OCI-LY3 (cell line): ENCODE results near the gene HIP1R.

Experiments used
- H2AFZ ChIP-seq: fragments of 200-600, 300-600 bp; shearing (Covaris generic); 2 replicates; pipeline ENCODE4 v1.6.0; 2014; ENCODE audit warnings: antibody characterized with exemption, low read depth, low read length
- H3K27ac ChIP-seq: fragments of 200-600, 300-600 bp; sonication (generic); 2 replicates; pipeline ENCODE4 v1.5.1; 2014; ENCODE audit warnings: mild to moderate bottlenecking, low read length, moderate library complexity, mixed read lengths
- H3K27me3 ChIP-seq: fragments of 200-600, 300-600 bp; sonication (generic); 2 replicates; pipeline ENCODE4 v1.6.1; 2014; ENCODE audit warnings: low read depth, low read length, mixed read lengths
- H3K36me3 ChIP-seq: fragments of 200-600, 300-600 bp; sonication (generic); replicated peaks from 2 replicates; pipeline ENCODE3; 2014; ENCODE audit warnings: low read depth, low read length, mixed read lengths
- H3K4me1 ChIP-seq: fragments of 300-600, 200-600 bp; sonication (generic); 2 replicates; pipeline ENCODE4 v1.6.1; 2014; ENCODE audit warnings: low read length, mixed read lengths
- H3K4me2 ChIP-seq: fragments of 200-600, 300-600 bp; sonication (generic); 2 replicates; pipeline ENCODE4 v1.6.1; 2014; ENCODE audit warnings: low read length, mixed read lengths
- H3K4me3 ChIP-seq: fragments of 300-600, 200-600 bp; sonication (generic); 2 replicates; pipeline ENCODE4 v1.5.1; 2014; ENCODE audit warnings: antibody characterized with exemption, mild to moderate bottlenecking, low read length, moderate library complexity
- H3K79me2 ChIP-seq: fragments of 300-600, 200-600 bp; shearing (Covaris generic); 2 replicates; pipeline ENCODE4 v1.6.1; 2014; ENCODE audit warnings: mild to moderate bottlenecking, low read length, mixed read lengths
- H3K9ac ChIP-seq: fragments of 300-600, 200-600 bp; shearing (Covaris generic); 2 replicates; pipeline ENCODE4 v1.6.0; 2014; ENCODE audit warnings: mild to moderate bottlenecking, low read length, moderate library complexity
- H3K9me3 ChIP-seq: fragments of 200-600, 300-600 bp; shearing (Covaris generic); 2 replicates; pipeline ENCODE4 v1.6.1; 2014; ENCODE audit warnings: low read length, mixed read lengths; ENCODE audit not compliant: insufficient read depth
- H4K20me1 ChIP-seq: fragments of 200-600, 300-600 bp; sonication (generic); 2 replicates; pipeline ENCODE4 v1.6.1; 2016; ENCODE audit warnings: low read length, mixed read lengths; ENCODE audit not compliant: insufficient read depth
- CTCF ChIP-seq: fragments of 200-600, 300-600 bp; sonication (generic); IDR thresholded peaks from 2 replicates; pipeline ENCODE4 v1.5.1; 2014; ENCODE audit warnings: antibody characterized with exemption, low read length, low read depth
- EZH2phosphoT487 ChIP-seq: fragments of 200-600 bp; shearing (Covaris generic); IDR thresholded peaks from 2 replicates; pipeline ENCODE4 v1.6.1; 2018; ENCODE audit warnings: antibody characterized with exemption, mixed run types, low read depth

HIP1R gene

GRCh38 chr12:122894193-122895121 lies 59.2 kb downstream of the HIP1R start:
- Histone ChIP-seq H3K9me3 (no peaks in the 10 kb centered on the region), H3K27me3 (peaks cover 83% of the 10 kb centered on the region), H3K79me2 (no peaks in the 10 kb centered on the region), H3K4me1 (peaks cover 18% of the 10 kb centered on the region), H3K36me3 (no peaks in the 10 kb centered on the region), H2AFZ (no peak overlapping the region), H3K4me3 (no peak overlapping the region), H3K9ac (no peak overlapping the region), H3K27ac (no peak overlapping the region), H4K20me1 (no peaks in the 10 kb centered on the region), H3K4me2 (no peak overlapping the region)
- TF ChIP-seq CTCF (no peak), EZH2phosphoT487 (no peak)

GRCh38 chr12:122895320-122895703 lies 60.1 kb downstream of the HIP1R start:
- Histone ChIP-seq H3K4me1 (peaks cover 18% of the 10 kb centered on the region), H3K36me3 (no peaks in the 10 kb centered on the region), H3K4me3 (no peak overlapping the region), H3K79me2 (no peaks in the 10 kb centered on the region), H3K27ac (no peak overlapping the region), H2AFZ (no peak overlapping the region), H3K27me3 (peaks cover 83% of the 10 kb centered on the region), H3K9ac (no peak overlapping the region), H4K20me1 (no peaks in the 10 kb centered on the region), H3K9me3 (no peaks in the 10 kb centered on the region), H3K4me2 (no peak overlapping the region)
- TF ChIP-seq CTCF (no peak), EZH2phosphoT487 (no peak)

GRCh38 chr12:122895704-122896636 lies 60.7 kb downstream of the HIP1R start, which contains the start of gene VPS37B:
Gene VPS37B (minus strand): TSS chr12:122896124. CDS start chr12:122896062, 62 bp downstream.
- H3K9ac ChIP-seq, result no peak within 1 kb of the TSS
- H3K4me3 ChIP-seq, result no peak within 1 kb of the TSS
- no peaks in the 10 kb centered on the region for H3K79me2 ChIP-seq
- no peaks in the 10 kb centered on the region for H4K20me1 ChIP-seq
- peaks cover 18% of the 10 kb centered on the region for H3K4me1 ChIP-seq
- TF ChIP-seq EZH2phosphoT487 (no peak), CTCF (no peak)
- peaks cover 80% of the 10 kb centered on the region for H3K27me3 ChIP-seq
- H3K27ac ChIP-seq, result no peak within 1 kb of the TSS
- H3K36me3 ChIP-seq, result no peaks in the 10 kb centered on the region
- no peak within 1 kb of the TSS for H3K4me2 ChIP-seq
- no peak within 1 kb of the TSS for H2AFZ ChIP-seq
- no peaks in the 10 kb centered on the region for H3K9me3 ChIP-seq

- peaks cover 21% of the 10 kb centered on the region for H3K4me1 ChIP-seq
- no peak overlapping the region for H3K4me2 ChIP-seq
- no peaks in the 10 kb centered on the region for H3K79me2 ChIP-seq
- H4K20me1 ChIP-seq, result no peaks in the 10 kb centered on the region
- no peaks in the 10 kb centered on the region for H3K36me3 ChIP-seq
- H3K9ac ChIP-seq, result no peak overlapping the region
- peaks cover 73% of the 10 kb centered on the region for H3K27me3 ChIP-seq
- no peaks in the 10 kb centered on the region for H3K9me3 ChIP-seq
- no peak overlapping the region for H3K27ac ChIP-seq
- no peak overlapping the region for H2AFZ ChIP-seq
- TF ChIP-seq EZH2phosphoT487 (no peak), CTCF (no peak)
- H3K4me3 ChIP-seq, result no peak overlapping the region
Observed at GRCh38 chr12:122896662-122897061, 61.4 kb downstream of the HIP1R start.
